Measurements from ENCODE around the gene CCNF.

CCNF gene

DNA sequence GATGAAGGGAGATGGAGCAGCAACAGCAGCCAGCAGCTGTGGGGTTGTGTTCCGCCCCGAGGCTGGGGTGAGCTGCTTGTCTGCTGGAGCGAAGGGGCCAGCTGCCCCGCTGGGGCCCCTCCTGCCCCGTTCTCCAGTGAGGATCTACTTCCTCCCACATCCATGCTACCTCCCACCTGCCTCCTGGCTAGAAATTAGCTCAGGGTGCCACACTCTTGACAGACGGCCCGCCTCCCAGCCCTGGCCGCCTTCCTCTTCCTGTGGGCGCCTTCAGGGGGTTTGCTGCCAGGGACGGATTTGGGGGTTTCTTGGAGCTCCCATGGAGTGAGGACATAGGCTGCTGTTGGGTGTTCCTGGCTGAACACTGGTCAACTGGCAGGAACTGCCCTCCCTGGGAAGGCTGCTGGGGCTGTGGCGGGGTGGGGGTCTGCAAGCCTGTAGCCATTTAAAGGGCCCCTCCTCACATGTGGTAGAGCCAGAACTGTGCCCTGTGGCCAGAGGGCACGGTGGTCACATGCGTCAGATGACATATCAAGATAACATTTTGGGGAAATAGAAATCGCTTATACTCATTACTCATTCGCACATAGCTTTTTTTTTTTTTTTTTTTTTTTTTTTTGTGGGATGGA is 58.8 kb downstream of the CCNF start:
- no peak for DNase-seq

DNA sequence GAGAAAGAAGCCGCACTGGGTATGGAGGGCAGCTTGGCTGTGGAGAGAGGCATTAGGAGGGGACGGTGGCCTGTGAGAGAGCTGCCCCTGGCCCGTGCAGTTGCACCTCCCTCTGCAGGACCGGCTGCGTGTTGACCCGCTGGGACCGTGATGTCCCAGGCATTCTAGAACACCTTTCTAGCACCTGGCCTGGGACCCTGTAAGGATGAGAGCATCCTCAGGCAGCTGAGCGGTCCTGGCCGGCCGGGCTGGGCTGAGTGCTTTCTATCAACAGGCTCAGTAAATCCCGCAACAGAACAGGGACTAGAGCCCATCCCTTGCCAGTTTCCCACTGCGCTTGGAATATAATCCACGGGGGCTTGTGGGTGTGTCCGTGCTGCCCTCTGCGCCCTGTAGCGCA is 60.3 kb downstream of the CCNF start:
- DNase-seq, result no peak

DNA sequence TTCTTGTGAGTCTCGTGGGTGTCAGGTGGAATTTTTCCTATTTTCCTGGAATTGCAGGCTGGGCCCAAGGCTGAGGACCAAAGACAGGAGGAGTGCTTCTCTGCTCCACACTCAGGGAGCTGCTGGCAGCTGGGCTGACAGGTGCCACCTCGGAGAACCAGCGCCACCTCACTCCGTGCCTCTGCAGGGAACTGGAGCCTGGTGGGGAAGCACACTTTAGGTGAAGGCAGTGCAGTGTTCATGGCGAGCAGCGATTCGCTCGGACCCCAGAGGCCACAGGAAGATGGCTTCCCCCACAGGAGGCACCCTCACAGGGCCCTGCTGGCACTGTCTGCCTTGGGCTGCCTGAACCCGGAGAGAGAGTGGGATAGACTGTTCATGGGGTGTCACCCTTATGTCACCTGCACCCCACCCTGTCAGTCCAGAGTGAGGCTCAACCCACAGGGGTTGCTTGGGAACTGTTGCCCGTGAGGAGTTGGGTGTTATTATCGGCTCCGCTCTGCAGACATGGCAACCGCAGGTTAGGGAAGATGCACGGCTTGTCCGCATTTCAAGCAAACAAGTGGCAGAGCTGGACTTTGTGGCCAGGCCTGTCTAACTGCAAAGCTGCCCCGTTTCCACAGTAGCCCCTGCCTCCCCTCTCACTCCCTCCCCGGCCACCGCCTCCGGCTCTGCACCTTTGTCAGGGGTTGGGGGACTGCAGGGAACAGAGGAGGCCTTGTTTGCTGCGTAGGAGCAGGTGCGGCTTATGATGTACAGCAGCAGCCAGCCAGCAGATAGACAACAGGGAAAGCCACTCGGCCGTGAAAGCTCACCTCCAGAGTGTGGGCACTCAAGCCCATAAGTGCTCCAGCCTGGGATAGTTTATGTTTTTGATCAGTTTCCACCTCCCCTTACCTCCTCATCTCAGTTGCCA is 61.2 kb downstream of the CCNF start:
- DNase-seq, result no peak

DNA sequence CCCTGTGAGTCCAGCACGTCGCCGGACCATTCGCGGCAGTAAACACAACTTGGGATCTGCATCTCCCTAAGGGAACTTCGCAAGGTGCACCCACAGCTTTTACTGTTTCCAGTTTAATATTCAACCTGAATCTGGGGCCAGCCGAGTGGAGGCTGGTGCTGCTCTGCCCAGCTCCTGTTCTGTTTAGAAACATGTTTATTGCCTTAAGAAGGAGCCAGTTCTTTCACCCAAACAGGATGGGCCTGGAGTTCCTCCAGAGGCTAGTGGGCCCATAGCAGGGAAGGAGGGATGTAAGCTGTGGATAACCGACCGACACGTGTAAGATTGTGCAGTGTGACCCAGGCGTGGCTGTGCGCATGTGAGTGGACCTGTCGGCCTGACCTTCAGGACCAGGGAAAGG is 63.0 kb downstream of the CCNF start:
- DNase-seq, result no peak

DNA sequence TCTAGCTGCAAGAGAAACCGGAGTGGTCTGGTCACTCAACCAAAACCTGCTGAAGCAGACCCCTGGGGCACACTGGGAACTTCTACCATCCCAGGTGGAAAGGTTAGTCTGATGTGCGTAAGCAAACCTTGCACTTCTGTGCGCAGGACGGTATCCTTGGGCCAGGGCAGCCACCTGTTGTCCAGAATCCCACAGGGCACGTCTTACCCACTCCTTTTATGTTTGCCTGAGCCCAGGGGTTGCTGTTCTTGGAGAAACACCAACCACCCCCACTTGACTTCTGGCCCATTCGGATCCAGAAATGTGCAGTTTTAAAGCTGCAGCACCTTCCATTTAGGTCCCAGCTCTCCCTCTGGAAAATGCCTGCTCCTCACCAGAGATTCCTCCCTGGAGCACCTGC is 64.4 kb downstream of the CCNF start:
- no peak for DNase-seq

DNA sequence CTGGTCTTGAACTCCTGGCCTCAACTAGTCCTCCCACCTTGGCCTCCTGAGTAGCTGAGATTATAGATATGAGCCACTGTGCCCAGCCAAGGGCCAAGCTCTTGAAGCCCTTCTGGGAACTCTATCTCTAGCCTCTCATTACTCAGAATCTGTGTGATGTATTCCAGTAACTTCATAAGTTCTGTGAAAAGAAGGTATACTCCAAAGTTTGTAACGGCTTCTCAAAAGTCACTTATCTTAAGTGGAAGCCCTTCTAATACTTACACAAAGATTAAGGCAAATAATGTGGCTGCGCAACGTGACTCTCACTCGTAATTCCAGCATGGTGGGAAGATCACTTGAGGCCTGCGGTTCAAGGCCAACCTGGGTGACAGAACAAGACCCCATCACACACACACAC is 65.4 kb downstream of the CCNF start:
- DNase-seq, result no peak

DNA sequence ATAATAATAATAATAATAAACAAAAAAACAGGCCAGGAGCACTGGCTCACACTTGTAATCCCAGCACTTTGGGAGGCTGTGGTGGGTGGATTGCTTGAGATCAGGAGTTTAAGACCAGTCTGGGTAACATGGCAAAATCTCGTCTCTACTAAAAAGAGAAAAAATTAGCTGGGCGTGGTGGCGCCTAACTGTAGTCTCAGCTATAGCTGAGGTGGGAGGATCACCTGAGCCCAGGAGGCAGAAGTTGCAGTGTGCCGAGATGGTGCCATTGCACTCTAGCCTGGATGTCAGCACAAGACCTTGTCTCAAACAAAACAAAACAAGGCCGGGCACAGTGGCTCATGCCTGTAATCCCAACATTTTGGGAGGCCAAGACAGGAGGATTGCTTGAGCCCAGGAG is 65.8 kb downstream of the CCNF start:
- no peak for DNase-seq

DNA sequence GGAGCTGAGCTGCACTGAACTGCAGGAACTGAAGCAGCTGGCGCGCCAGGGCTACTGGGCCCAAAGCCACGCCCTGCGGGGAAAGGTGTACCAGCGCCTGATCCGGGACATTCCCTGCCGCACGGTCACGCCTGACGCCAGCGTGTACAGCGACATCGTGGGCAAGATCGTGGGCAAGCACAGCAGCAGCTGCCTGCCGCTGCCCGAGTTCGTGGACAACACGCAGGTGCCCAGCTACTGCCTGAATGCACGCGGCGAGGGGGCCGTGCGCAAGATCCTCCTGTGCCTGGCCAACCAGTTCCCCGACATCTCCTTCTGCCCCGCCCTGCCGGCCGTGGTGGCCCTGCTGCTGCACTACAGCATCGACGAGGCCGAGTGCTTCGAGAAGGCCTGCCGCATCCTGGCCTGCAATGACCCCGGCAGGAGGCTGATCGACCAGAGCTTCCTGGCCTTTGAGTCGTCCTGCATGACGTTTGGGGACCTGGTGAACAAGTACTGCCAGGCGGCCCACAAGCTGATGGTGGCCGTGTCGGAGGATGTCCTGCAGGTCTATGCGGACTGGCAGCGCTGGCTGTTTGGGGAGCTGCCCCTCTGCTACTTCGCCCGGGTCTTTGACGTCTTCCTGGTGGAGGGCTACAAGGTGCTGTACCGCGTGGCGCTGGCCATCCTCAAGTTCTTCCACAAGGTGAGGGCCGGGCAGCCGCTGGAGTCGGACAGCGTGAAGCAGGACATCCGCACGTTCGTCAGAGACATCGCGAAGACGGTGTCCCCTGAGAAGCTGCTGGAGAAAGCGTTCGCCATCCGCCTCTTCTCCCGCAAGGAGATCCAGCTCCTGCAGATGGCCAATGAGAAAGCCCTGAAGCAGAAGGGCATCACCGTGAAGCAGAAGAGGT is 67.2 kb downstream of the CCNF start:
- DNase-seq, result no peak

DNA sequence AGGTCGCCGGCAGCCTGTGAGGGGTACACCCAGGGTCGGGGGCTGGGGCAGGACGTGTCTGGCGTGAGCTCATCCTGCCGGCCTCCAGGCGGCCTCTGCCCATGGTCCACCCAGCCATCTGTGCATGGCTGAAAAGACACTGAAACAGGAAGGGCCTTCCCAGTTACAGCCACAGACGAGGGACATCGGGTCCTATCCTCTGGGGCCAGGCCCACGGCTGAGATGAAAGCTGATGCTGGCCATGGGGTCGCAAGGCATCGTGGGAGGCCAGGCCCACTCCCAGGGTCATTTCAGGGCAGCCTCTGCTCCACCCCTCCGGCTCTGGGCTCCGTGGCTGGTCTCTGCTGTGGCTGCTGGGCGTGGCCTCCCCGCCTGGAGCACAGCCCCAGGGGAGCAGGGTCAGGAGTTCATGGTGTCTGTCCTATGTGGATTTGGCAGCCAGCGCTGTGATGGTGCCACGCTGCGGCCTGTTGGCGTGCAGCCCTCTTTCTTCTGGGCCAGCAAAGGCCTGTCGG is 67.9 kb downstream of the CCNF start:
- no peak for DNase-seq

DNA sequence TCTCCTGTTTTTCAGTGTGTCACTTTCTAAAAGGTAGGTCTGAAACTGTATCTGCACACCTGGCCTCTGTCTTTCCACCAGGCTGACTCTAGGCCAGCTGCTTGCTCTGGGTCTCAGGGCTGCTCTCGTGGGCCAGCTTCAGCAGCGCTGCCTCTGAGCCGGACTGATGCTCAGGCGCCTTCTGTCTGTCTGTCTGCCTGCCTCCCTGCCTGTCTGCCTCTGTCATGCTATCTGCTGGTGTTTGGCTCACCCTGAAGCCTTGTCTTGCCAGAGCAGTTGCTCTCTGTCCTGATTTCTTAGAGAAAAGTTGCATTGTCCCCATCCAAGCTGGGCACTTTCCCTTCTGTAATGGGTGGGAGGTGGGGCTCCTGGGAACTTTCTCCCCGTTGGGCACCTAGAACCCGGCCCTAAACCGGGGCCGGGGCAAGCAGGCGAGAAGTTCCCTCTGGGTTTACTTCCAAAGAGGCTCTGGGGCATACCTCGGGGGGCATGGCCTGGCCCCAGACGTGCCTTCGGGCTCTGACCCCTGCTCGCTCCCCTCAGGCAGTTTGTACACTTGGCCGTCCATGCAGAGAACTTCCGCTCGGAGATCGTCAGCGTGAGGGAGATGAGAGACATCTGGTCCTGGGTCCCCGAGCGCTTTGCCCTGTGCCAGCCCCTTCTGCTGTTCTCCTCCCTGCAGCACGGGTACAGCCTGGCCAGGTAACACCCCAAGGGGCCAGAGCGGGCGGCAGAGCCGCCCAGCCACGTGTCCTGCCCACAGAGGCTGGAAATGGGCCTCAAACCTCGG is 68.6 kb downstream of the CCNF start:
- no peak for DNase-seq

DNA sequence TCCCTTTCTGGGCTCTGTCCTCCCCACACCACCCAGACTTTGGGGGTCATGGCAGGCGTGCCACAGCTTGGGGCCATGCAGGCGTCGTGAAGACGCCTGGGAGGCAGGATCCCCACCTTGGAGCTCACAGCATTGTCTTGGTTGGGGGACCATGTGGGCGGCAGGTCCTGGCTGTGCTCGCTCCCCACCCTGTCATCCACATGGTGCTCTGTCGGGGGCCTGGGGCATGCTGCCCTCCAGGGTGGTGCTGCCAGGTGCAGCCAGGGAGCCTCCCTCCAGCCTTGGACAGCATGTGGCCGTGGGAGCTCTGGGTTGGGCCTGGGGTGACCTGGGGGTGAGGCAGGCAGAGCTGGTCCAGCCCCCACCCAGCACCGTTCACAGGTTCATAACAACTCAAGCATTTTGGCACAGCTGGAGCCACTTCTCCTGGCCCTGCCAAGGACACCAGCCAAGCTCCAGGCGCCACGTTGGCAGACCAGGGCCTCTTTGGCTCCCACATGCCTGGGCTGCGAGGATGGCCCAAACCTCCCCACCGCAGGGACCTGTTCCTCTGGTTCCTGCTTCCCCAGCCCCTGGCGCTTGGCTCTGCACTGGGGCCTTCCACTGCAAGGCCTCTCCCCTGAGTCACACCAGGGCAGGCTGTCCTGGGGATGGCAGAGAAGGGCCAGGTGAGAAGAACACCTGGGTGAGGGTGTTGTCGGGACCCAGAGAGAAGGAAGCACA is 69.4 kb downstream of the CCNF start:
- no peak for DNase-seq

DNA sequence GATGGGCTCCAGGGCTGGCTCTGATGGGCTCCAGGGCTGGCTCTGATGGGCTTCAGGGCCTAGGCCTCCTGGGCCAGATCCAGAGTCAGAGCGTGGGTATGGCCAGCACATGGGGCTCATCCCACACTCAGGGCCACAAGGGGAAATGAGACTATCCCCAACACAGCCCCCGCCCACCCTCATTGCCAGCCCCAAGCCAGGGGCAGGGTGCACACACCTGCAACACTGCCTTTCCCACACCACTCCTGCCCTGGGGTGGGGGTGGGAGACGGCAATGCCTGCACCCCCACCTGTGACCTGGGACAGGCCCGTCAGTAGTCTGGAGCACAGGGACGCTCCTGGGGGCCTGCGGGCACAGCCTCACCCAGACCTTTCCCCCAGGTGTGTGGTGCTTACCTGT is 70.2 kb downstream of the CCNF start:
- no peak for DNase-seq

DNA sequence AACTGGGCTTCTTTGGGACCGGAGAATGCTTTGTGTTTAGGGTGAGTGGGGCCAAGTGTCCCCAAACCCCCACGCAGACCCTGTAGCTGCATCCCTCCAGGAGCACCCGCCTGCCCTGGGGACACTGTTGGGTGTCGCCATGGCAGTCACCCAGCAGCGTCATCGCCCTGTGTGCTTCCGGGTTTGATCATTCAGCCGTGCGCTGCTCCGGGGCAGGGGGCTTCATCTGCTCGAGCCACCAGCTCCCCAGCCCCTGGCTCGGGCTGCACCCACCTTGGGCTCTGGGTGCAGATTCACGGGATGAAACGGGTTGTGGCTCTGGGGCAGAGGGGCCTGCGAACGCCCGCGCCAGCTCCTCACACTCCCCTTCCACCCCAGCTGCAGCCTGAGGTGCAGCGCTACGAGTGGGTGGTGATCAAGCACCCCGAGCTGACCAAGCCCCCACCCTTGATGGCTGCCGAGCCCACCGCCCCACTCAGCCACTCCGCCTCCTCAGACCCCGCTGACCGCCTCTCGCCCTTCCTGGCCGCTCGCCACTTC is 70.7 kb downstream of the CCNF start:
- DNase-seq, result no peak

DNA sequence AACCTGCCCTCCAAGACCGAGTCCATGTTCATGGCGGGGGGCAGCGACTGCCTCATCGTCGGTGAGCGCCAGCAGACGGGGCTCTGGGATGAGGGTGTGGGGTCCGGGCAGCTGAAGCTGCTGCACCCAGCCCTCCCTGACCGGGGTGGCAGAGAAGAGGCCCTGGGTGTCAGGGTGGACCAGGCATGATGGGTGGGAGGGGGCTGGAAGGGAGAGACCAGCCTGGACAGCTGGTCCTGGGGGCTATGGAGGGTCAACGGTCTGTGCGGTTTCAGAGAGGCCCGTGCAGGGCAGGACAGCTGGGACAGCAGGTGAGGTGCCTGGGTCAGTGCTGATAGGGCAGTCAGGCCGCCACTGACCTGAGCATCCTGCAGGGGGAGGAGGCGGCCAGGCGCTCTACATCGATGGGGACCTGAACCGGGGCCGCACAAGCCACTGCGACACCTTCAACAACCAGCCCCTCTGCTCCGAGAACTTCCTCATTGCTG is 71.2 kb downstream of the CCNF start:
- DNase-seq, result no peak

DNA sequence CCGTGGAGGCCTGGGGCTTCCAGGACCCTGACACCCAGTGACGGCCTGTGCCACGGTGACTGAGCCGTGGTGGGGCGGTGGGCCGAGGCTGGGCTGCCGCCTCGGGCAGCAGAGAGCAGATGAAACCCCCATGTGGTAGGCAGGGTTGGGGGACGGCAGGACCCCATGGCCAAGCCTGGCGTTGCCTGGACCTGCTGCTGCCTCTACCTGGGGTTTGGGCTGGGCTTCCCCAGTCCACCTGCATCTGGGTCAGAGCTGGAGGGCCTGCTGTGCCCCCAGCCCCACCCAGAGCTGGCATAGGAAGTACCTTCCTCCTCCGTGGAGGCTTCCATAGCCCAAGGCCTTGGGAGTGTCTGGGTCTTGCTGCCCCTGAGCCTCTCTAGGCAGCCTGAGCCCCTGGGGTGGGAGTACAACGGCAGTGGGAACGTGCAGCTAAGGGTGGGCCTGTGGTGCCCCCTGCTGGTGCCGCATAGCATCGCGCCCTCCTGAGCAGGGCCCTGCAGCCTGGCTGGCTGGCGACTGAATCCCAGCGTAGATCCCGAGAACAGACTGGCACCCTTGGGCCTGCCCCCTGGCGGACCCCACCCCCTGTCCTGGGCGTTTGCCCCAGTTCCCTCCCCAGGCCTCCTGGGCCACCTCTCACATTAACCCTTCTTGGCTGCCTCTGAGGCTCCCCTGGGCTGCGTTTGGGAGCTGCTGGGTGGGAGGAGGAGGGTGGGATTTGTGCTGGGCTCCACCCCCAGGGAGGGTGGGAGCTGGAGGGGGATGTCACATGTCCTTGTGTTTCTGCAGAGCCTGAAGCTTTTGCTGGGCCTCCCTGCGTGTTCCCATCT is 71.9 kb downstream of the CCNF start:
- DNase-seq, result peak; percentile 87

DNA sequence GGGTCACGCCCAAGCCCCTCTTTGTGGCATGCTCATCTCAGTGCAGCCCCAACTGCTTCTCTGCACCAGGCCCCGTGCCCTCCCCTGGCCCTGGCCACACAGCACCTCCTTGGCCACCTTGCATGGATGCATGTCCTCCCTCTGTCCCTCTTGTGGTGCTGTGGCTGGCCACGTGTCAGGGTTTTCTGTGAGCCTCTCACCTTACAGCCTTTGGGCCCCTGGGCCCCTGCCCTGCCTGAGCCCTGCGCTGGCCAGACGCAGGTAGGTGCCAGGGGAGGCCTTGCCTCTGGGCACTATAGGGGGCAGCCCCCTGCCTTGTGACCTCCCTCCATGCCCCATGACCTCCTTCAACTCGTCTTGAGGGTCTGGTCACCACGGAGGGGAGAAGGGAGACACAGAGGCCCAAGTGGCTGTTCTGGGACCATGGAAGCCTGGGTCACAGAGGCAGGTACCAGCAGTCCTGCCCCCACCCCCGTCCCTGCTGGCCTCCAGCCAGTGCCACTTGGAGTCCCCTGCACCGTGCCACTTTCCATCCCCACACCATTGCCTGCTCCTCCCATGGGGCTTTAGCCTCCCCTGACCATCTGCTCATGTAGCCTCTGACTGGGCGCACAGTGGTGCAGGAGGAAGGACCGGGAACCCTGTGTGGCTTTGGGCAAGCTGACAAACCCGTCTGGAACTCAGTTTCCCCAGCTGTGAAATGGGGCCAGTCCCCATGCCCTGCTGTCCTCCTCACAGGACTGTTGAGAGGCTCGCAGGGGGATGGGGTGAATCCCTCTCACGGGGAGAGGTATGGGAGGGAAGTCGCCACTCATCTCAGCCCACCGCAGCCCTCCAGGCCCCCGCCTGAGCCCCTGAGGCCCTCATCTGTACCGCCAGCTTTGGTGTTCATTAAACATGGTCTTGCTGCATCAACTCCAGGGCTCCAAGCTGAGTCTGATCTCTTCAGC is 73.0 kb downstream of the CCNF start:
- DNase-seq, result no peak

DNA sequence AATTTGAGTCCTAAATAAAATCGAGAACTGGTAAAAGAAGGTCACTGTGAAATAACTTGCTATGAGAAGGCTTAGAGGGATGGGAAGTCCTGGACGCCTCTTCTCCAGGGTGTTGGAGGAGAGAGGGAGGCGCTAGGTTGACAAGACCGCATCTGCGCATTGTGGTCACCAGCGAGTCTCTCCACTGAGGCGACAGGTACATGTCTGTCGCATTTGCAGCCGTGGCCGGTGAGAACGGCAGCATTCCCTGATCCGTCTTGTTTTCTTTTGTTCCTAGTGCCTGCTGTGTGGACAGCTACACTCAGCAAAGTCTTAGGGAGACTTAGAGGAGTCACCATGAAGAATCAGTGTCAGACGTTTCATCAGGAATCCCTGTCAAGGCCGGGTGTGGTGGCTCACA is 76.4 kb downstream of the CCNF start:
- no peak for DNase-seq

DNA sequence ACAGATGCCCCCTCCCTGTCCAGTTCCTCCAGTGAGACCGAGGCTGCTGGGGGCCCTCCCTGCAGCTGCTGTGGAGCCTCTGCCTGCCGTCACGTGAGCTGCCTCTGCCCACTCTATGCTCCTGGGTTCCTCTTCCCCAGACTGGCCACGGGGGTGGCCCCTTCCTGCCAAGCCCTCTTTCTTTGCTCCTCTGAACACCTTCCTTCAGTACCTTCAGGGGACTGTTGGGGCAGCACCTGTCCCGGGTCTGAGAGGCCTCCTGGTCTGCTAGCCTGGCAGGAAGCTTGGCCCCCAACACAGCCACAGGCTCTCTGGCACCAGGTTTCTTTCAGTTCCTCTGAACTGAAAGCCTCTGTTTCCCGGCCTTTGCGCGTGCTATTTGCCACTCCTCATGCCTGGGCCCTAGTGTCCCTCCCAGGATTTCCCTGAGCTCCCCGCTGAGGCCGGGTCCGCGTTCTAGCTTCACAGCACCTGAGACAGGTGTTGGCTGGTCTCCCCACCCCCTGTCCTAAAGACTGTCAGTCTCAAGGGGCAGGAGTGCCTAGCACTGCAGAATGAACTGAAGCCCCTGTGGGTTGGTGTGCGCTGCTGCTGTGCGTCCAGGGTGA is 77.9 kb downstream of the CCNF start:
- DNase-seq, result no peak

DNA sequence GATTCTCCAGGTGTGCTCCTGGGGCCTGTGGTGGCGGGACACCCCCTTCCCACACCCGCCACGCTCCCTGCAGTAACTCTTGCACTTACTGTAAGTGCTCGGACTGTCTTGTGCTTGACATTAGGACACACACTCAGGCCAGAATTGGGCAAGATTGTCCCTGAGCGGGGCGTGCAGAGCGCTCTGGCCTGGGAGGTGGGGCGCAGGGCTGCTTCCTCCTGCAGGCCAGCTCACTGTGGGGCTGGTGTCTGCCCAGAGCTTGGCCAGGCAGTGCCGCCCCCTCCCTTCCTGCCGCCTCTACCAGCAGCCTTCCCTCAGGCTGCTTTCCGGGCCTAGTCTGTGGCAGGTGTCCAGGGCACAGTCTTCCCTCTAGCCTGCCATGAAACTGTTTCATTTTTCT is 78.4 kb downstream of the CCNF start:
- DNase-seq, result no peak
